ENCODE results near the gene CHPF. TPM values are rescaled to one million over a fixed set of nuclear protein-coding genes. Genes with fewer than 3 reads are reported as not detected.

Gene CHPF
- total RNA-seq, 6 donors from 2014 or later = 41.9 to 125 (median 60.2) TPM

DNA sequence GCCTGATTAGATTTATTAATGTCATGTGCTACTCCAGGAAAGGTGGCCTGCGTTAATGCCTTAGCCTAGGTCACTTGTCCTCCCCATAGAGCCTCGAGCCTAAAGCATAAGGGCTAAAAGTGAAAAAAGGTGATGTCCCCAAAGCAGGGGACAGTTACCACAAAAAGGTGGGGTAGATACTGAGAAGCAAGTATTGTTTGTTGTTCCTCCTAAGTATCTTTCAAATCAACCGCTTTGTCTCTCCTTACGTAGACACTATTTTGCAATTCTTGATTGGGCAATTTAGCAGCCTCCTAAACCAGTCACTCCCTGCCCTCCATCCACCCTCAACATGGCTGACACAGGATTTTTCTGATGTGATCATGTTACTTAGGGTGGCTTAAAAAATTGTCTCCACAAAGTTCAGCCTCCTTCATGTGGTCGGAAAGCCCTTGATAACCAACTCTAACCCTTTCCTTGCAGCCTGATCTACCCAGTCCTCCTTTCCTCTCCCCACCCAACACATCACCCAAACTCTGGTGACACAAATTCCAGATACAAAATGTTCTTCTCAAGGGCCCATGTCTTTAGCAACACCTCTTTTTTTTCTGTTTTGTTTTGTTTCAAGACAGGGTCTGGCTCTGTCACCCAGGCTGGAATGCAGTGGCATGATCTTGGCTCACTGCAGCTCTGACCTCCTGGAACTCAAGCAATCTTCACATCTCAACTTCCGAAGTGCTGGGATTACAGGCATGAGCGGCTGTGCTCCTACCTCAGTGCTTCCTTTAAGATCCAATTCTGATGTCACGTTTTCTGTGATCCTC lies 35.4 kb upstream of the CHPF start:
- TF ChIP-seq POLR2A (IDR thresholded peaks at IDR 0.05) (no peak), EP300 (IDR thresholded peaks at IDR 0.05) (no peak), CTCF (IDR thresholded peaks at IDR 0.05) (no peak), POLR2AphosphoS5 (IDR thresholded peaks at IDR 0.05) (peak in 1 of 2 donors; percentile 53)
- Histone ChIP-seq H3K4me1 (peaks cover 0 to 6% (median 0%) of the 10 kb centered on the region in 4 donors), H3K36me3 (no peaks in the 10 kb centered on the region), H3K27ac (peak overlapping the region; percentile 32 to 61 (median 40)), H3K9me3 (no peaks in the 10 kb centered on the region), H3K27me3 (no peaks in the 10 kb centered on the region), H3K4me3 (no peak overlapping the region)
- no peak for ATAC-seq (ENCODE audit: low FRiP score in 2 of 2)
- WGBS, 2 donors = 55 to 59% methylated on average over 8 of the region's 8 CpGs
- no peak for DNase-seq

- Histone ChIP-seq H3K36me3 (no peaks in the 10 kb centered on the region), H3K27ac (no peak overlapping the region), H3K27me3 (no peaks in the 10 kb centered on the region), H3K4me3 (no peak overlapping the region), H3K9me3 (no peaks in the 10 kb centered on the region), H3K4me1 (peaks cover 0 to 7% (median under 1%) of the 10 kb centered on the region in 4 donors)
- WGBS, 2 donors = 28 to 39% methylated on average over 10 to 15 of the region's 15 CpGs
- no peak for TF ChIP-seq POLR2A (IDR thresholded peaks at IDR 0.05)
- TF ChIP-seq CTCF (IDR thresholded peaks at IDR 0.05) = no peak
- TF ChIP-seq EP300 (IDR thresholded peaks at IDR 0.05) = no peak
- no peak for TF ChIP-seq POLR2AphosphoS5 (IDR thresholded peaks at IDR 0.05)
- ATAC-seq (ENCODE audit: low FRiP score in 2 of 2) (no peak), DNase-seq (no peak)
Observed at GRCh38 chr2:219576505-219577388, 33.1 kb upstream of the CHPF start.

- Histone ChIP-seq H3K4me3 (no peak overlapping the region), H3K36me3 (no peaks in the 10 kb centered on the region), H3K4me1 (peaks cover 0 to 17% (median 5%) of the 10 kb centered on the region in 4 donors), H3K9me3 (no peaks in the 10 kb centered on the region), H3K27ac (no peak overlapping the region), H3K27me3 (peaks cover 0 to 2% (median 0%) of the 10 kb centered on the region in 4 donors)
- DNase-seq (no peak), ATAC-seq (ENCODE audit: low FRiP score in 2 of 2) (no peak)
- TF ChIP-seq POLR2AphosphoS5 (IDR thresholded peaks at IDR 0.05) (no peak), CTCF (IDR thresholded peaks at IDR 0.05) (no peak), EP300 (IDR thresholded peaks at IDR 0.05) (no peak), POLR2A (IDR thresholded peaks at IDR 0.05) (no peak)
- WGBS, 2 donors = 77 to 78% methylated on average over 6 of the region's 6 CpGs
Observed at GRCh38 chr2:219575566-219576504, 32.2 kb upstream of the CHPF start.

- DNase-seq (peak in 1 of 2 donors; percentile 63), ATAC-seq (ENCODE audit: low FRiP score in 2 of 2) (no peak)
- Histone ChIP-seq H3K36me3 (no peaks in the 10 kb centered on the region), H3K27ac (no peak overlapping the region), H3K4me1 (peaks cover 0 to 28% (median 11%) of the 10 kb centered on the region in 4 donors), H3K4me3 (no peak overlapping the region), H3K9me3 (no peaks in the 10 kb centered on the region), H3K27me3 (peaks cover 0 to 4% (median 0%) of the 10 kb centered on the region in 4 donors)
- WGBS, 2 donors = 73 to 84% methylated on average over 3 to 20 of the region's 22 CpGs
- TF ChIP-seq CTCF (IDR thresholded peaks at IDR 0.05) (no peak), POLR2AphosphoS5 (IDR thresholded peaks at IDR 0.05) (no peak), POLR2A (IDR thresholded peaks at IDR 0.05) (no peak), EP300 (IDR thresholded peaks at IDR 0.05) (no peak)
Observed at GRCh38 chr2:219574484-219575311, 31.1 kb upstream of the CHPF start.

Data from upper lobe of left lung (tissue), 6 donors.